ENCODE data around the gene HMCN1.

GRCh38 chr1:185896863-185897262 lies 162.7 kb downstream of the HMCN1 start:
- no peak for TF ChIP-seq EP300 (conservative IDR thresholded peaks at IDR 0.05; ENCODE audit: poor library complexity, severe bottlenecking)
- TF ChIP-seq EZH2 (IDR thresholded peaks at IDR 0.05; ENCODE audit: borderline replicate concordance, insufficient read depth, low read length, poor library complexity, severe bottlenecking): no peak
